CD4-positive, alpha-beta memory T cell (primary cell): ENCODE data around the gene CHMP2A. TPM values are rescaled to one million over a fixed set of nuclear protein-coding genes. Genes with fewer than 3 reads are reported as not detected.

ENCODE experiments used
- CTCF ChIA-PET: fragments of 350-600 bp; sonication (Branson Sonifier 250); formaldehyde crosslinking; loops from one replicate; lab custom pipeline; 2021; ENCODE audit warnings: inconsistent platforms; ENCODE audit not compliant: partially characterized antibody; lab: Charles Lee
- POLR2A ChIA-PET: fragments of 350-600 bp; sonication (Branson Sonifier 250); formaldehyde crosslinking; loops from one replicate; lab custom pipeline; 2021; ENCODE audit not compliant: partially characterized antibody; lab: Charles Lee
- DNase-seq, 5 donors: peaks; one replicate each; pipeline versions ENCODE4 v3.0.0 to v3.0.0-alpha.2; 2020 to 2022; ENCODE audit warnings: mixed read lengths in 1 of 5
- H3K27ac ChIP-seq: one replicate; pipeline ENCODE4 v1.7.0; 2013; ENCODE audit warnings: low read depth, low read length
- H3K27me3 ChIP-seq: 2 replicates; pipeline ENCODE4 v1.7.0; 2013; ENCODE audit warnings: mild to moderate bottlenecking, low read length, moderate library complexity; ENCODE audit not compliant: insufficient read depth
- H3K36me3 ChIP-seq: 2 replicates; pipeline ENCODE4 v1.7.0; 2013; ENCODE audit warnings: mild to moderate bottlenecking, low read length, moderate library complexity; ENCODE audit not compliant: insufficient read depth
- H3K4me1 ChIP-seq: 2 replicates; pipeline ENCODE4 v1.7.0; 2013; ENCODE audit warnings: mild to moderate bottlenecking, low read length, moderate library complexity; ENCODE audit not compliant: insufficient read depth
- H3K4me3 ChIP-seq, 2 donors: one replicate each; pipeline ENCODE4 v1.7.0; 2013; ENCODE audit warnings: low read length in 2 of 2, mild to moderate bottlenecking in 1 of 2
- H3K9me3 ChIP-seq, 2 donors: one replicate each; pipeline ENCODE4 v1.7.0; 2013; ENCODE audit warnings: low read length in 2 of 2, control low read depth in 1 of 2; ENCODE audit not compliant: control insufficient read depth in 1 of 2
- H3K27ac Mint-ChIP-seq, 7 donors: one replicate each; pipeline ENCODE4 v1.8.0; 2020 to 2021; ENCODE audit warnings: mixed read lengths in 7 of 7, mild to moderate bottlenecking in 6 of 7, inconsistent platforms in 3 of 7, moderate library complexity in 3 of 7
- H3K27me3 Mint-ChIP-seq, 2 donors: one replicate each; pipeline ENCODE4 v1.8.0; 2020 to 2021; ENCODE audit warnings: mixed read lengths in 2 of 2
- H3K36me3 Mint-ChIP-seq, 2 donors: one replicate each; pipeline ENCODE4 v1.8.0; 2020 to 2021; ENCODE audit warnings: mixed read lengths in 2 of 2, inconsistent platforms in 1 of 2, mild to moderate bottlenecking in 1 of 2
- H3K4me1 Mint-ChIP-seq, 4 donors: one replicate each; pipeline ENCODE4 v1.8.0; 2020 to 2021; ENCODE audit warnings: mixed read lengths in 4 of 4, mild to moderate bottlenecking in 1 of 4
- H3K4me3 Mint-ChIP-seq, 8 donors: one replicate each; pipeline ENCODE4 v1.8.0; 2020 to 2021; ENCODE audit warnings: mixed read lengths in 8 of 8, mild to moderate bottlenecking in 7 of 8, moderate library complexity in 6 of 8, inconsistent platforms in 3 of 8
- H3K9me3 Mint-ChIP-seq, 8 donors: one replicate each; pipeline ENCODE4 v1.8.0; 2020 to 2021; ENCODE audit warnings: mixed read lengths in 8 of 8, mild to moderate bottlenecking in 5 of 8, inconsistent platforms in 3 of 8, moderate library complexity in 1 of 8
- intact Hi-C: fragments of 100-400 bp; cut with micrococcal nuclease; formaldehyde crosslinking; loops from one replicate; pipeline ENCODE4 v1.15.1; 2023
- polyA plus RNA-seq, 2 donors: library from polyadenylated mRNA; unstranded; fragments of 300-500 nt; fragmentation: Illumina TruSeq; gene quantifications; one replicate each; pipeline ENCODE4 v1.2.3, GENCODE V29; 2021
- total RNA-seq, 2 experiments: library from RNA; stranded (reverse); gene quantifications; one replicate each; pipeline ENCODE4 v1.2.3, GENCODE V29; 2021

CHMP2A gene
- total and polyA plus RNA-seq, 4 experiments from 2014 or later: 81.1 to 238 (median 144) TPM

GRCh38 chr19:58569943-58570670, 15.2 kb upstream of the CHMP2A start:
- DNase-seq: no peak
- intact Hi-C loops: no loop called here
- Mint-ChIP-seq H3K4me3 (no peak overlapping the region), H3K9me3 (peaks cover 0 to 2% (median 0%) of the 10 kb centered on the region in 8 donors), H3K27me3 (no peaks in the 10 kb centered on the region), H3K36me3 (peaks cover 0 to 23% of the 10 kb centered on the region in 2 donors), H3K4me1 (peaks cover 12 to 31% (median 23%) of the 10 kb centered on the region in 4 donors), H3K27ac (peak overlapping the region in 4 of 7 donors; percentile 8 to 79 (median 38))
- ChIA-PET CTCF (no interaction called here), POLR2A (interaction anchor here (1.2 to 4.6 kb wide), 4 partner anchors 7 to 50 kb away, joined by 6 to 47 read pairs (median 43); partner anchors contain the start of genes CHMP2A and ZBTB45)
- Histone ChIP-seq H3K36me3 (no peaks in the 10 kb centered on the region), H3K27me3 (no peaks in the 10 kb centered on the region), H3K4me3 (no peak overlapping the region), H3K4me1 (peaks cover 23% of the 10 kb centered on the region), H3K27ac (no peak overlapping the region), H3K9me3 (no peaks in the 10 kb centered on the region)

GRCh38 chr19:58569191-58569942, 14.5 kb upstream of the CHMP2A start:
- H3K4me3 Mint-ChIP-seq: peak overlapping the region in 1 of 8 donors; percentile 35
- H3K9me3 Mint-ChIP-seq: peaks cover 0 to 2% (median 0%) of the 10 kb centered on the region in 8 donors
- peaks cover 12 to 32% (median 22%) of the 10 kb centered on the region in 4 donors for H3K4me1 Mint-ChIP-seq
- intact Hi-C loops: no loop called here
- CTCF ChIA-PET: no interaction called here
- H3K36me3 ChIP-seq: no peaks in the 10 kb centered on the region
- peak overlapping the region in 3 of 7 donors; percentile 8 to 79 (median 23) for H3K27ac Mint-ChIP-seq
- POLR2A ChIA-PET: interaction anchor here (1.2 to 4.6 kb wide), 3 partner anchors 9 to 19 kb away, joined by 6 to 41 read pairs (median 7); partner anchors contain the start of gene CHMP2A
- H3K36me3 Mint-ChIP-seq: peaks cover 0 to 23% of the 10 kb centered on the region in 2 donors
- no peak overlapping the region for H3K4me3 ChIP-seq
- no peaks in the 10 kb centered on the region for H3K27me3 ChIP-seq
- H3K27ac ChIP-seq: no peak overlapping the region
- H3K27me3 Mint-ChIP-seq: no peaks in the 10 kb centered on the region
- DNase-seq: no peak
- H3K9me3 ChIP-seq: no peaks in the 10 kb centered on the region
- H3K4me1 ChIP-seq: peaks cover 19% of the 10 kb centered on the region

GRCh38 chr19:58568453-58569130, 13.7 kb upstream of the CHMP2A start:
- H3K4me3 Mint-ChIP-seq: no peak overlapping the region
- H3K4me1 Mint-ChIP-seq: peaks cover 11 to 32% (median 22%) of the 10 kb centered on the region in 4 donors
- H3K27me3 Mint-ChIP-seq: no peaks in the 10 kb centered on the region
- CTCF ChIA-PET: interaction anchor here (1.2 kb wide), 1 partner anchor 13 kb away, joined by 3 read pairs; the partner anchor contains the start of gene CHMP2A
- Histone ChIP-seq H3K36me3 (no peaks in the 10 kb centered on the region), H3K9me3 (no peaks in the 10 kb centered on the region), H3K4me1 (peaks cover 19% of the 10 kb centered on the region), H3K27ac (no peak overlapping the region), H3K4me3 (no peak overlapping the region), H3K27me3 (no peaks in the 10 kb centered on the region)
- H3K9me3 Mint-ChIP-seq: peaks cover 0 to 1% (median 0%) of the 10 kb centered on the region in 8 donors
- POLR2A ChIA-PET: interaction anchor here (0.9 to 4.6 kb wide), 3 partner anchors 14 to 18 kb away, joined by 4 to 41 read pairs (median 7); partner anchors contain the start of gene CHMP2A
- no peak for DNase-seq
- peak overlapping the region in 5 of 7 donors; percentile 4 to 77 (median 35) for H3K27ac Mint-ChIP-seq
- peaks cover 0 to 21% of the 10 kb centered on the region in 2 donors for H3K36me3 Mint-ChIP-seq
- intact Hi-C loops: no loop called here

- H3K9me3 Mint-ChIP-seq: no peaks in the 10 kb centered on the region
- DNase-seq: peak in 1 of 5 donors; percentile 30
- POLR2A ChIA-PET: interaction anchor here (0.7 to 1.9 kb wide), 3 partner anchors 12 to 53 kb away, joined by 3 to 6 read pairs (median 3); partner anchors contain the start of gene CHMP2A
- H3K4me1 Mint-ChIP-seq: peaks cover 10 to 30% (median 21%) of the 10 kb centered on the region in 4 donors
- no peak overlapping the region for H3K27ac ChIP-seq
- no peak overlapping the region for H3K27ac Mint-ChIP-seq
- H3K36me3 Mint-ChIP-seq: peaks cover 0 to 9% of the 10 kb centered on the region in 2 donors
- no peaks in the 10 kb centered on the region for H3K27me3 ChIP-seq
- H3K4me3 Mint-ChIP-seq: no peak overlapping the region
- H3K27me3 Mint-ChIP-seq: no peaks in the 10 kb centered on the region
- CTCF ChIA-PET: interaction anchor here (1.7 kb wide), 1 partner anchor 47 kb away, joined by 6 read pairs; the partner anchor contains the start of gene ZBTB45
- no peaks in the 10 kb centered on the region for H3K9me3 ChIP-seq
- intact Hi-C loops: no loop called here
- H3K4me1 ChIP-seq: peaks cover 24% of the 10 kb centered on the region
- H3K4me3 ChIP-seq: no peak overlapping the region
- no peaks in the 10 kb centered on the region for H3K36me3 ChIP-seq
These were observed 12.1 kb upstream of the CHMP2A start for GRCh38 chr19:58566989-58567388.

GRCh38 chr19:58563823-58564222, 8.9 kb upstream of the CHMP2A start:
- Histone ChIP-seq H3K9me3 (no peaks in the 10 kb centered on the region), H3K4me1 (peaks cover 47% of the 10 kb centered on the region), H3K4me3 (no peak overlapping the region), H3K27ac (no peak overlapping the region), H3K27me3 (no peaks in the 10 kb centered on the region), H3K36me3 (no peaks in the 10 kb centered on the region)
- peaks cover 8 to 57% (median 37%) of the 10 kb centered on the region in 4 donors for H3K4me1 Mint-ChIP-seq
- H3K27me3 Mint-ChIP-seq: no peaks in the 10 kb centered on the region
- intact Hi-C loops: no loop called here
- CTCF ChIA-PET: interaction anchor here (3.1 kb wide), 1 partner anchor 44 kb away, joined by 12 read pairs; the partner anchor contains the start of gene ZBTB45
- DNase-seq: no peak
- H3K27ac Mint-ChIP-seq: peak overlapping the region in 6 of 7 donors; percentile 42 to 97 (median 81)
- peaks cover 0 to 11% of the 10 kb centered on the region in 2 donors for H3K36me3 Mint-ChIP-seq
- H3K9me3 Mint-ChIP-seq: peaks cover 0 to under 1% (median 0%) of the 10 kb centered on the region in 8 donors
- POLR2A ChIA-PET: interaction anchor here (1.6 to 5.2 kb wide), 4 partner anchors 8 to 44 kb away, joined by 5 to 45 read pairs (median 34); partner anchors contain the start of genes CHMP2A, MZF1, TRIM28 and ZBTB45
- H3K4me3 Mint-ChIP-seq: peak overlapping the region; percentile 60 to 91 (median 86)

GRCh38 chr19:58563034-58563573, 8.2 kb upstream of the CHMP2A start:
- intact Hi-C loops: no loop called here
- Histone ChIP-seq H3K4me1 (peaks cover 47% of the 10 kb centered on the region), H3K36me3 (no peaks in the 10 kb centered on the region), H3K27me3 (no peaks in the 10 kb centered on the region), H3K9me3 (no peaks in the 10 kb centered on the region), H3K4me3 (peak overlapping the region in 1 of 2 donors; percentile 55), H3K27ac (peak overlapping the region; percentile 46)
- Mint-ChIP-seq H3K4me1 (peaks cover 8 to 63% (median 37%) of the 10 kb centered on the region in 4 donors), H3K27ac (peak overlapping the region in 4 of 7 donors; percentile 66 to 97 (median 86)), H3K4me3 (peak overlapping the region; percentile 86 to 92 (median 89)), H3K9me3 (peaks cover 0 to 2% (median 0%) of the 10 kb centered on the region in 8 donors), H3K27me3 (no peaks in the 10 kb centered on the region), H3K36me3 (peaks cover 0 to 9% of the 10 kb centered on the region in 2 donors)
- CTCF ChIA-PET: interaction anchor here (1.3 to 3.1 kb wide), 2 partner anchors 19 to 43 kb away, joined by 4 to 12 read pairs; partner anchors contain the start of gene ZBTB45
- peak in 2 of 5 donors; percentile 22 to 46 for DNase-seq
- POLR2A ChIA-PET: interaction anchor here (0.6 to 7.3 kb wide), 10 partner anchors 9 to 284 kb away, joined by 3 to 104 read pairs (median 10); partner anchors contain the start of genes CHMP2A, MZF1, TRIM28 and ZBTB45
